GM21786 (cell line): ENCODE data around the gene WIZ.
"Not testable (repeated sequence)": the region's sequence is repeated elsewhere in the genome, so short reads cannot be mapped to it uniquely, and the experiment has no call there.

Experiments used
- ATAC-seq: cut with Tn5 transposase; IDR thresholded peaks from one replicate; pipeline ENCODE4 v1.9.1; 2021; ENCODE audit not compliant: unreplicated experiment

WIZ gene

GRCh38 chr19:15429825-15430467 lies 19.8 kb downstream of the WIZ start:
- ATAC-seq: no peak

DNA sequence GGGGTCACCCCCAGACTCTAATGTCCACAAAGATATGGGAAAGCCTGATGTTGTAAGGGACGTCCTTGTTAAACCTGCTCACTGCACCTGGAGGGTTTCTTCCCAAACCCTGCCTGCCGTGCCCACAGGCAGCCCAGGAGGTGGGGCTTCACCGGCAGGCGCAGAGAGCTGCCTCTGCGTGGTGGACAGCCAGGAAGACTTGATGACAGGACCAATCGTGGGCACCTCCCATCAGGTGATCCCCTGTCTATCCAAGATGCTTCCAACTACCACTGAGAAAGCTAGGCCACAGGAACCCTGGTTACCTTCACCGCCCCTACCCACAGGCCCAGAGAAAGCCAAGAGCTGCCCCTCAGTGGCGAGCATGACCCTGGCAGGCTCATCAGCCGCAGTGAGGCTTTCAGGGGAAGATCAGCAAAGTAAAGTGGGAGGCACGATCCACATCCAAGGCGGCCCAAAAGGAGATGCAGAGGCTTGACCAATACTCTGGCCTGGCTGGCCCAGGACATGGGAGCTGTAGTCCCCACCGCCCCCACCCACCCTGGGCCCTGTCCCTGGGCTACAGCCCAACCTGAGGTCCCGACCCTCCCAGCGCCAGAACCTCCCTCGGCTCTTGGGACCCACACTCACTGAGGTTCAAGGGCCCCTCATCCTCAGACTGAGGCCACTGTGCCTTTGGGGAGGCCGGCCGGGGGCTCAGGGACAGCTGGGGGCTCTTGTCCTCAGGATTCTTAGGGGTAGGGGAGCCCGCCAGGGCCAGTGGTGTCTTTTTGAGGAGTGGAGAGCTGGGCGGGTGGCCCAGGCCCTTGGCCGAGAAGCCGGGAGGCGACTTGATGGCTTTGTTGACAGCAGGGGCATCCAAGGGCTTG lies 20.6 kb downstream of the WIZ start:
- ATAC-seq: no peak

GRCh38 chr19:15427991-15428471 lies 21.7 kb downstream of the WIZ start:
- no peak for ATAC-seq

DNA sequence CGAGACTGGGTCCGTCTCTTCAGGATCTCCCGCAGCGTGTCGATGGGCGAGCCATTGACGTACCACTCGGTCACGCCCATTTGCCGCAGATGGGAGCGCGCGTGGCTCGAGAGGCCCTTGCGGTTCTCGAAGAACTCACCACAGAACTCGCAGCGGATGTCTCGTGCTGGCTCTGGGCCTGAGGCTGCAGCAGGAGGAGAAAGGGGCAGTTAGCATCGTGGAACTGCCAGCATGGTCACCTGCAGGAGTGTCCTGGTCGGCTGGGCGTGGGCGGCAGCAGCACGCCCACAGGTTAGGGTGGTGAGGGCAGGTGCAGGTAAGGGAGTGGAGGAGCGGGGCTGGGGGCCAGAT lies 22.4 kb downstream of the WIZ start:
- ATAC-seq: no peak

- ATAC-seq: no peak
Observed at GRCh38 chr19:15426485-15427349, 23.0 kb downstream of the WIZ start.

DNA sequence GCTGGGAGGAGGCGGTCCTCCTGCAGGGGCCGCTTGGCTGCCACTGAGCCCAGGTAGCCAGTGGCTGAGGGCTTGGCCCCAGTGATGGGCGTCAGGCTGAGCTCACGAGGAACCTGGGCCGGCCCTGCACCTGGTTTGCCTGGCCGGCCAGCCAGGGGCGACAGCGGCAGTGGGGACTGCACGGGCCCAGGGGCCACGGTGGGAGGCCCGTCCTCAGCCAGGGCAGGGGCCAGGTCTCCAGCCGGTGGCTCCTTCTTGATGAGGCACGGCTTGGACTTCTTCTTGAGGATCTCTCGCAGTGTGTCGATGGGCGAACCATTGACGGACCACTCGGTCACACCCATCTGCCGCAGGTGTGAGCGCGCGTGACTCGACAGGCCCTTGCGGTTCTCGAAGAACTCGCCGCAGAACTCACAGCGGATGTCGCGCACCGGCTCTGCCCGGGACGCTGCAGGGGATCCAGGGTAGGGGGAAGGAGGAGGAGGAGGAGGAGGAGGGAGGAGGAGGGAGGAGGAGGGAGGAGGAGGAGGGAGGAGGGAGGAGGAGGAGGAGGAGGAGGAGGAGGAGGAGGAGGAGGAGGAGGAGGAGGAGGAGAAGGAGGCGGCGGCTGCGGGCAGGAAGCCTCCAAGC lies 24.3 kb downstream of the WIZ start:
- no peak for ATAC-seq

GRCh38 chr19:15424692-15425272 lies 25.0 kb downstream of the WIZ start:
- ATAC-seq: no peak

GRCh38 chr19:15424121-15424520 lies 25.6 kb downstream of the WIZ start:
- no peak for ATAC-seq

DNA sequence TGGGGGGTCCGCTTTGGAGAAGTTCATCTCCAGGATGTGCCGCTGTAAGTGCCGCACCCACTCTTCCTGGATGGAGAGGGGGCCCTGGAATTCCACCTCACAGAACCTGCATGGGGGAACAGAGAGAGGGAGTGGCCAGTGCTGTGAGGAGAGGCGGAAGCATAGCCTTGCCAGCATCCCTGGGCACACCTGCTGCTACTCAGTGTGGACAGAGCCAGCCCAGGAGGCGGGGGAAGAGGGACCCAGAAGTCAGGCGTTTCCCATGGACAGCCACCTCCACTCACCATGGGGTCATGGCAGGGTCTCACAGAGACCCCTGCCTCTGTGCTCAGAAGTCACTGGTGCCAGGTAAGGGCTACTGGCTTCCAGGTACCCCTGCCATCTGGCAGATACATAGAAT lies 26.6 kb downstream of the WIZ start:
- no peak for ATAC-seq

GRCh38 chr19:15422296-15423075 lies 27.3 kb downstream of the WIZ start:
- no peak for ATAC-seq

GRCh38 chr19:15421721-15422260 lies 28.0 kb downstream of the WIZ start:
- no peak for ATAC-seq

DNA sequence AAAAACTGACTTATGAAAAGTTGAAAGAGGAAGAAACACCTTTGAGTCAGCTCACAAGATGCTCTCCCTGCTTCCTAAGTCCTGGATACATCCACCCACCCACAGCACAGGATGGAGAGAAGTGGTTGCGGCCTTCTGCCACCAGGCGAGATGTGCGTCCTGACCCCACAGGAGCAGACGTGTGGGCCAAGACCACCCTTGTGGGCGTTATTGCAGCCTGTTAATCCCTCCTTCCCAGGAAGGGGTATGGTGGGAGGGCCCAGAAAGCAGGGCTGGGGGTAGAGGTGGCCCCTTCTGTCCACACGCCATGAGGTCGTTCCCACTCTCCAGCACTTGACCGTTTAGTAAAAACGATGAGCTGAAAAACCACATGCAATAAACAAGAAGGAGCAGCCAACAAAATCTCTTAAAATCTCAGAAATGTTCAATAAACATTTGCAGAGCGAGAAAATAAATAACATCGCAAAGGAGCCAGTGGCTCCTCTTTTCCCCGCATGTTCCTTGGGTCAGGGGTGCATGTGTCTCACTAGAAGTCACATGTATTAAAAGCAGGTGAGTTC lies 28.5 kb downstream of the WIZ start:
- no peak for ATAC-seq

- ATAC-seq: no peak
Observed at GRCh38 chr19:15419413-15420025, 30.2 kb downstream of the WIZ start.

- ATAC-seq: peak; percentile 94
Observed at GRCh38 chr19:15418579-15419412, 31.0 kb downstream of the WIZ start, which contains the start of gene AKAP8L. Gene AKAP8L (minus strand): TSS chr19:15418988. CDS start chr19:15418923, 65 bp downstream.

DNA sequence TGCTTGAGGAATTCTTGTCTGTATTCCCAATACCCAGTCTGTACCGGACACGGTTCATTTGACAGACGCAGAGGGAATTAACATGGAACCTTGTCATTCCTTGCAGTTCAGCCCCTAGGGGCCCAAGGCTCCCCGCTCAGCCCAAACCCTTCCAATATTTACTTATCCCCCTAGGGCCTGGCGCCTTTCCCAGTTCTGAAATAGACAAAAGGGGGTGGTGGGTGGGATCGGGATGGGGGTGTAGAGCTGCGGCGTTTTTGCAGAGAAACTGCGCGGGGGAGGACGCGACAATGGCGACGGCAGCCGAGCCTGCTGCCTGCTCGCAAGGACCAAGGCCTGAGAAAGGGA lies 31.6 kb downstream of the WIZ start:
- ATAC-seq: no peak

DNA sequence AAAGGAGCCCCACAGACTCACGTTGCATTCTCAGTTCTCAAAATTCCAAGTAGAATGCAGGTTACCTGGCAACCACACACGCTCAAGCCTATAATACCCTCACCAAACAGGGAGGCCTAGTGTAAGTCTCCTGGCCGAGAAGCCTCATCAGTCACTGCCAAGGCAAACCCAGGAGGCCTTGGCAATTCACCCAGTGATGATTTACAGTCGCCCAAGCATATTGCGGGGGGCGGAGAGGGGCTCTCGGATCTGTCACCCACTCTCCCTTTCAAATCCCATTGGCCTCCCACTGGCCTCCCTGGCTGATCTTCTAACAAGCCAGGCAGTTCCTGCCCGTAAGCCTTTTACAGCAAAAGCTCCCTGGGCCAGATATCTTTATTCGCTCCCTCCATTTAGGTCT lies 32.1 kb downstream of the WIZ start:
- ATAC-seq: no peak

DNA sequence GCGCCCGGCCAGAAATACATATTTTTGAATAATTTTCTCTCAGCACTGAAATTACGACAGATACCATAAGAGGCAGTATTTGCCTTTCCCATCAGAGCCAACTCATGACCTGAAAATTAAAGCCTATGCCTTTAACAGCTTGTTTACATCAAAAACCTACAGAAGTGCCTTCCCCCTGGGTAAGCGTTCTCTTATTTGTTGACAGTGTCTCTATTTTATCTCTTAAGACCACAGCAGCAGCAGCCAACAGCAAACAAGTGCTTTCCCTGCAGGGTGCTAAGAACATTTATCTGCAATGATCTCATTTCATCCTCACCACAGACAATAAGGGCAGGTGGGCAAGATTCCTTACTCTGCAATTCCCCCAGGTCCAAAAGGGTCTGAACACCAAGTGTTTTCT lies 36.9 kb downstream of the WIZ start:
- no peak for ATAC-seq

GRCh38 chr19:15411351-15411750 lies 38.4 kb downstream of the WIZ start:
- not testable (repeated sequence) for ATAC-seq
